ENCODE data around the gene RPH3AL.

The RPH3AL gene

GRCh38 chr17:301681-302299, 50.8 kb downstream of the RPH3AL start:
- FAIRE-seq = no peak
- DNase-seq (ENCODE audit: low spot score) = no peak

GRCh38 chr17:300881-301280, 51.7 kb downstream of the RPH3AL start:
- DNase-seq (ENCODE audit: low spot score) = no peak
- no peak for FAIRE-seq

- DNase-seq (ENCODE audit: low spot score) = no peak
- FAIRE-seq = no peak
Observed at GRCh38 chr17:299546-299945, 53.1 kb downstream of the RPH3AL start.

GRCh38 chr17:298791-299450, 53.7 kb downstream of the RPH3AL start:
- no peak for FAIRE-seq
- no peak for DNase-seq (ENCODE audit: low spot score)

- FAIRE-seq = no peak
Observed at GRCh38 chr17:297758-298157, 54.8 kb downstream of the RPH3AL start.

GRCh38 chr17:296906-297690, 55.5 kb downstream of the RPH3AL start:
- FAIRE-seq (no peak), DNase-seq (ENCODE audit: low spot score) (no peak)

More at GRCh38 chr17:297758-298157, 54.8 kb downstream of the RPH3AL start:
- DNase-seq (ENCODE audit: low spot score) = no peak

GRCh38 chr17:296379-296778, 56.2 kb downstream of the RPH3AL start:
- FAIRE-seq (no peak), DNase-seq (ENCODE audit: low spot score) (no peak)

- FAIRE-seq = no peak
- DNase-seq (ENCODE audit: low spot score) = no peak
Observed at GRCh38 chr17:292531-293382, 59.9 kb downstream of the RPH3AL start.

- no peak for DNase-seq (ENCODE audit: low spot score)
Observed at GRCh38 chr17:292016-292415, 60.6 kb downstream of the RPH3AL start.

GRCh38 chr17:291587-291986, 61.0 kb downstream of the RPH3AL start:
- DNase-seq (ENCODE audit: low spot score) (no peak), FAIRE-seq (no peak)

More at GRCh38 chr17:292016-292415, 60.6 kb downstream of the RPH3AL start:
- no peak for FAIRE-seq

GRCh38 chr17:290626-291025, 62.0 kb downstream of the RPH3AL start:
- FAIRE-seq (no peak), DNase-seq (ENCODE audit: low spot score) (no peak)

GRCh38 chr17:290121-290521, 62.5 kb downstream of the RPH3AL start:
- DNase-seq (ENCODE audit: low spot score) (no peak), FAIRE-seq (no peak)

GRCh38 chr17:289409-289808, 63.2 kb downstream of the RPH3AL start:
- DNase-seq (ENCODE audit: low spot score) (no peak), FAIRE-seq (no peak)

GRCh38 chr17:288802-289356, 63.7 kb downstream of the RPH3AL start:
- no peak for DNase-seq (ENCODE audit: low spot score)
- no peak for FAIRE-seq

GRCh38 chr17:286571-286970, 66.0 kb downstream of the RPH3AL start:
- no peak for FAIRE-seq
- no peak for DNase-seq (ENCODE audit: low spot score)

- DNase-seq (ENCODE audit: low spot score) (no peak), FAIRE-seq (no peak)
Observed at GRCh38 chr17:285751-286422, 66.7 kb downstream of the RPH3AL start.

GRCh38 chr17:284676-285355, 67.8 kb downstream of the RPH3AL start:
- DNase-seq (ENCODE audit: low spot score) (no peak), FAIRE-seq (no peak)

GRCh38 chr17:283911-284675, 68.5 kb downstream of the RPH3AL start:
- FAIRE-seq (no peak), DNase-seq (ENCODE audit: low spot score) (no peak)

Measured in urothelium cell line (cell line).